Ectodermal cell (in vitro differentiated cells): Measurements from ENCODE around the gene NAA40. TPM values are rescaled to one million over a fixed set of nuclear protein-coding genes. Genes with fewer than 3 reads are reported as not detected.

Experiments
- H3K27ac ChIP-seq: 2 replicates; pipeline ENCODE4 v1.7.0; 2013; ENCODE audit warnings: mild to moderate bottlenecking, low read depth, low read length; ENCODE audit not compliant: insufficient read depth, poor library complexity, severe bottlenecking
- H3K27me3 ChIP-seq: 2 replicates; pipeline ENCODE4 v1.7.0; 2013; ENCODE audit warnings: mild to moderate bottlenecking, low read length; ENCODE audit not compliant: insufficient read depth, control insufficient read depth, poor library complexity, severe bottlenecking
- H3K36me3 ChIP-seq: one replicate; pipeline ENCODE4 v1.7.0; 2013; ENCODE audit warnings: low read length; ENCODE audit not compliant: control insufficient read depth, insufficient read depth
- H3K4me1 ChIP-seq: one replicate; pipeline ENCODE4 v1.7.0; 2013; ENCODE audit warnings: low read length; ENCODE audit not compliant: control insufficient read depth, insufficient read depth
- H3K4me3 ChIP-seq: 2 replicates; pipeline ENCODE4 v1.7.0; 2013; ENCODE audit warnings: low read depth, low read length, control low read depth; ENCODE audit not compliant: insufficient read depth
- H3K9me3 ChIP-seq: 2 replicates; pipeline ENCODE4 v1.7.0; 2013; ENCODE audit warnings: mild to moderate bottlenecking, low read length, moderate library complexity; ENCODE audit not compliant: control insufficient read depth
- WGBS, 2 experiments: methylation state at CpG; one replicate each; pipeline ENCODE4 v1.1.7; 2013; ENCODE audit warnings: missing lambda C conversion rate in 2 of 2; 5-methylcytosine and 5-hydroxymethylcytosine counted together
- polyA plus RNA-seq, 4 experiments: library from polyadenylated mRNA; stranded (reverse); fragments of 50-300 nt; gene quantifications; one replicate each; pipeline ENCODE4 v1.2.3, GENCODE V29; 2013

NAA40 gene
- polyA plus RNA-seq (2013, experiment 1 of 4) = 46.4 TPM
- 46.5 TPM for polyA plus RNA-seq (2013, experiment 2 of 4)
- polyA plus RNA-seq (2013, experiment 3 of 4) = 33.9 TPM
- 39.2 TPM for polyA plus RNA-seq (2013, experiment 4 of 4)

GRCh38 chr11:63938479-63939396 lies at the start of gene NAA40:
Gene NAA40 (plus strand): TSS chr11:63939002. CDS start chr11:63939097, 95 bp downstream.
- Histone ChIP-seq H3K27me3 (no peaks in the 10 kb centered on the region), H3K4me3 (peak within 1 kb of the TSS; percentile 81), H3K4me1 (peaks cover 3% of the 10 kb centered on the region), H3K9me3 (no peaks in the 10 kb centered on the region), H3K27ac (peak within 1 kb of the TSS; percentile 79), H3K36me3 (no peaks in the 10 kb centered on the region)
- WGBS, 2 experiments = 0% methylated on average over 88 to 92 of the region's 92 CpGs

DNA sequence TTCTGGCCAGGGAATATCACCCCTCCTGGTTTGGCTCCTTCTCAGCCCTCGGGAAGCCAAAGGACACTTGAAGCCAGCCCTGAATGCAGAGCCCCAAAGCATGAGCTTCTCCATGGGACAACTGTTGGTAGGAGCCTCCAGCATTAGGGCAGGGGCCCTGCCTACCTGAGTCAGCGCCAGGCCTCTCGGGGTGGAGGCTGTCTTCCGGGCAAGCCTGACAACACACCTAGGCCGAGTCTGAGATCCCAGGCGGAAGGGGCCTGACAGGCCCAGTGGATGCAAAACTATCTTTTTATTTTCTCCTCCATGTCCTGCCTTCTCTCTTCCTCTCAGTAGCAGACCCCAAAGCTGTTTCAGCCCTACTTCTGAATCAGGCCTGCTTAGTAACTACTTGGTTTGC lies 49.5 kb upstream of the NAA40 start:
- Histone ChIP-seq H3K27ac (no peak overlapping the region), H3K4me3 (no peak overlapping the region), H3K9me3 (no peaks in the 10 kb centered on the region), H3K36me3 (no peaks in the 10 kb centered on the region), H3K27me3 (no peaks in the 10 kb centered on the region), H3K4me1 (peaks cover 15% of the 10 kb centered on the region)
- WGBS, 2 experiments = 93 to 95% methylated on average over 6 of the region's 6 CpGs

DNA sequence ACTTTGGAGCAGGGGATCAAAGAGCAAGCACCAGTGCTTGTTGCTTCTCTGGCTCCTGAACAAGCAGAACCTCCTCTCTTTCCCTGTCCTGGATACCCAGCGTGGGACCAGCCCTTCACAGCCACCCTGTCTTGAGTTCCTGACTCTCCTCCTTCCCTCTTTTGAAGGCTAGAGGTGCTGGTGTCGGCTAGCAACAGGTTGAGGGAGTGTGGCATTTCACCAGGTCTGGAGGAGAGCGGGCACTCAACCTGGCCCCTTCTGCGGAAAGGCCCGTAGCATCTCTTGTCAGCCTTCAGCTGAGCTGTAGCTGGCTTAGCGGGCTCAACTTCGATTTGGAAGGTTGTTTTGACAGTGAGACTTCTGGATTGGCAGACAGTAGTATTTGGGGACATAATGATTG lies 48.4 kb upstream of the NAA40 start:
- peaks cover 15% of the 10 kb centered on the region for H3K4me1 ChIP-seq
- no peaks in the 10 kb centered on the region for H3K27me3 ChIP-seq
- H3K4me3 ChIP-seq = no peak overlapping the region
- H3K36me3 ChIP-seq = peaks cover 3% of the 10 kb centered on the region
- no peak overlapping the region for H3K27ac ChIP-seq
- 87 to 89% methylated on average over 7 of the region's 7 CpGs for WGBS, 2 experiments
- H3K9me3 ChIP-seq = no peaks in the 10 kb centered on the region

GRCh38 chr11:63892228-63892627 lies 46.6 kb upstream of the NAA40 start:
- Histone ChIP-seq H3K4me1 (peaks cover 15% of the 10 kb centered on the region), H3K36me3 (peaks cover 3% of the 10 kb centered on the region), H3K27me3 (no peaks in the 10 kb centered on the region), H3K9me3 (no peaks in the 10 kb centered on the region), H3K4me3 (no peak overlapping the region), H3K27ac (no peak overlapping the region)
- WGBS, 2 experiments = 83 to 84% methylated on average over 3 of the region's 3 CpGs

DNA sequence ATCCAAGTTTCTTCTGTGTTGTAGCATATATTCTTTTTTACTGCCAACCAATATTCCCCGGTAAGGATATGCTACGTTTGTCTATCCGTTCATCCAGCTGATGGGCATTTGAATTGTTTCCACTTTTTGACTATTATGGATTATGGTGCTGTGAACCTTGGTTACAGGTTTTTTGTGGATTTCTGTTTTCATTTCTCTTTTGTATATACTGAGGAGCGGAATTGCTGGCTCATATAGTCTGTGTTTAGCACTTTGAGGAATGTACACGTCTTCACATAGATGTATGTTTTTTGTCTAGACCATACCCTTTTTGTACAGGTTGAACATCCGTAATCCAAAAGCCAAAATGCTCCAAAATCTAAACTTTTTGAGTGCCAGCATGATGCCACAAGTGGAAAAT lies 45.4 kb upstream of the NAA40 start:
- H3K27ac ChIP-seq = no peak overlapping the region
- no peaks in the 10 kb centered on the region for H3K27me3 ChIP-seq
- 91 to 98% methylated on average over 6 of the region's 6 CpGs for WGBS, 2 experiments
- H3K4me1 ChIP-seq = peaks cover 5% of the 10 kb centered on the region
- H3K4me3 ChIP-seq = no peak overlapping the region
- no peaks in the 10 kb centered on the region for H3K9me3 ChIP-seq
- H3K36me3 ChIP-seq = peaks cover 12% of the 10 kb centered on the region

DNA sequence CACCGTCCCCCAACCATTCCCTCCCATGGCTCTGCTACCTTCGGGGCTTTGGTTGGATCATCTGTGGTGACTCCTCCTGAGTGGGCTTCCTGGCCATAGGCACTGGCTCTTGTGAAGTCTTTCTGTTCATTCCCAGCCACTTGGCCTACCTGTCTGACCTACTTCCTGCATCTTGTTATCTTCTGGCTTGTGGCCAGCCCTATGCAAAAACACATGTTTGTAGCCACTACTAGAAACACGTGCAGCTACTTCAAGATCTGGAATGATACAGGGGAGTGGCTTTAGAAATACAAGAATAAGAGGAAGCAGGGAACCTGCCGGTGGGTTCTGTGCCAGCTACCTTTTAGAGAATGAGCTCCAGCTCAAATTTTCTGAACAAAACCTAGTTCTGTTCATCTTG lies 42.7 kb upstream of the NAA40 start:
- whole genome bisulfite sequencing, 2 experiments = 94 to 96% methylated on average over 4 of the region's 4 CpGs
- H3K4me3 ChIP-seq = no peak overlapping the region
- no peaks in the 10 kb centered on the region for H3K27me3 ChIP-seq
- no peaks in the 10 kb centered on the region for H3K9me3 ChIP-seq
- H3K27ac ChIP-seq = no peak overlapping the region
- H3K36me3 ChIP-seq = peaks cover 38% of the 10 kb centered on the region
- no peaks in the 10 kb centered on the region for H3K4me1 ChIP-seq

DNA sequence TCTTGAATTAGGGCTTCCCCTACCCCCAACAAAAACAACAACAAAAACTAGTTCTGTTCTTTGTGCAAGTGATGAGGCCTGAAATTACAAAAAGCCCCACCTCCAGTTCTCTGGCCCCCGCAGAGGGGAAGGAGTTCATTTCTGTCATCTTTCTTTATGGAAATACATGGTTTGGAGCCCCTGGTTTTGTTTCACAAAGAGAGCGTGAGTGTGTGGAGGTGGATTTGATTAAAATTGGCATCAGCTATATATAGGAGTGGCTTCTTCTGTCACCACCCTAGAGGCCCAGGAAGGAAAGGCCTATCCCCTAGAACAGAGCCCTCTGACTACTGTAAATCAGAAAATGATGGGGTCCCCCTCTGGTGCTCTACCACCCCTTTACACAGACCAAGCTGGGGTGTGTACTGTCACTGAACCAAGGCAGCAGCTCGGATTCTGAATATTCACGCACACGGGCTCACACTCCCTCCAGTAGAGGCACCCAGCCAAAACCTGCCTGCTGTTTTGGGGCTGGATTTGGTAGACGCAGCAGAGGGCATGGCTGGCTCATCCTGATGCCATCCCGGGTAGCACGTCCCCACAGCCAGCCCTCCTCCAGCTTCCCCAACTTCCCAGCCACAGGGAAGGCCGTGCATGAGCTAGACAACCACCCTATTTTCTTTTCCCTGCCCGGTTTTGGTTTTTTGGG lies 41.2 kb upstream of the NAA40 start:
- Histone ChIP-seq H3K4me3 (no peak overlapping the region), H3K36me3 (peaks cover 47% of the 10 kb centered on the region), H3K4me1 (no peaks in the 10 kb centered on the region), H3K27me3 (no peaks in the 10 kb centered on the region), H3K9me3 (no peaks in the 10 kb centered on the region), H3K27ac (no peak overlapping the region)
- 95 to 96% methylated on average over 10 of the region's 10 CpGs for WGBS, 2 experiments

- no peak overlapping the region for H3K27ac ChIP-seq
- no peaks in the 10 kb centered on the region for H3K9me3 ChIP-seq
- no peak overlapping the region for H3K4me3 ChIP-seq
- WGBS, 2 experiments = 86 to 90% methylated on average over 3 of the region's 3 CpGs
- no peaks in the 10 kb centered on the region for H3K27me3 ChIP-seq
- H3K36me3 ChIP-seq = peaks cover 57% of the 10 kb centered on the region
- peaks cover 7% of the 10 kb centered on the region for H3K4me1 ChIP-seq
Observed at GRCh38 chr11:63901660-63902059, 37.1 kb upstream of the NAA40 start.

- 88 to 92% methylated on average over 14 of the region's 14 CpGs for WGBS, 2 experiments
- H3K36me3 ChIP-seq = peaks cover 43% of the 10 kb centered on the region
- H3K27ac ChIP-seq = no peak overlapping the region
- H3K27me3 ChIP-seq = no peaks in the 10 kb centered on the region
- H3K4me3 ChIP-seq = no peak overlapping the region
- peaks cover 28% of the 10 kb centered on the region for H3K4me1 ChIP-seq
- no peaks in the 10 kb centered on the region for H3K9me3 ChIP-seq
Observed at GRCh38 chr11:63903884-63904283, 34.9 kb upstream of the NAA40 start.

- Histone ChIP-seq H3K36me3 (peaks cover 35% of the 10 kb centered on the region), H3K27me3 (no peaks in the 10 kb centered on the region), H3K9me3 (no peaks in the 10 kb centered on the region), H3K4me3 (no peak overlapping the region), H3K27ac (no peak overlapping the region), H3K4me1 (peaks cover 36% of the 10 kb centered on the region)
- WGBS, 2 experiments = 94 to 95% methylated on average over 13 of the region's 13 CpGs
Observed at GRCh38 chr11:63904743-63905142, 34.1 kb upstream of the NAA40 start.
